PC-9 (cell line): ENCODE measurements around the gene NIP7. TPM values are rescaled to one million over a fixed set of nuclear protein-coding genes. Genes with fewer than 3 reads are reported as not detected.
"Not testable (repeated sequence)": the region's sequence is repeated elsewhere in the genome, so short reads cannot be mapped to it uniquely, and the experiment has no call there.

ENCODE experiments used
- BruUV-seq: library from RNA; stranded (reverse); fragments of 400-500 nt; replicated peaks from 2 replicates; lab custom pipeline; 2021; lab: Mats Ljungman, UMichigan
- CTCF ChIA-PET: fragments of 300-600 bp; sonication (Branson Sonifier 250); formaldehyde crosslinking; loops from one replicate; lab custom pipeline; 2022; ENCODE audit warnings: antibody characterized with exemption; lab: Charles Lee
- POLR2A ChIA-PET: fragments of 300-600 bp; sonication (Branson Sonifier 250); formaldehyde crosslinking; loops from one replicate; lab custom pipeline; 2022; ENCODE audit warnings: antibody characterized with exemption; ENCODE audit not compliant: unreplicated experiment; lab: Charles Lee
- DNase-seq, 2 experiments: peaks; one replicate each; pipeline versions ENCODE4 v3.0.0 to v3.0.0-alpha.2; 2015 to 2022; ENCODE audit warnings: mixed read lengths in 1 of 2
- H2AFZ ChIP-seq: fragments of 200-600 bp; sonication (generic); 2 replicates; pipeline ENCODE4 v1.8.1; 2017; ENCODE audit warnings: antibody characterized with exemption
- H3F3A ChIP-seq: fragments of 200-600 bp; sonication (generic); 2 replicates; pipeline ENCODE4 v1.8.1; 2017; ENCODE audit warnings: antibody characterized with exemption, mild to moderate bottlenecking, low read depth; ENCODE audit not compliant: insufficient read depth
- H3K27ac ChIP-seq: fragments of 200-600 bp; sonication (generic); 2 replicates; pipeline ENCODE4 v1.6.1; 2016; ENCODE audit warnings: mixed run types
- H3K27me3 ChIP-seq: fragments of 200-600 bp; sonication (generic); 2 replicates; pipeline ENCODE4 v1.6.1; 2016; ENCODE audit warnings: low read depth, mixed run types; ENCODE audit not compliant: insufficient read depth
- H3K36me3 ChIP-seq: fragments of 200-600 bp; sonication (generic); 2 replicates; pipeline ENCODE4 v1.6.1; 2016; ENCODE audit warnings: low read depth, mixed run types
- H3K4me1 ChIP-seq: fragments of 200-600 bp; sonication (generic); replicated peaks from 2 replicates; pipeline ENCODE4 v1.6.1; 2016; ENCODE audit warnings: mixed run types; ENCODE audit not compliant: insufficient read depth
- H3K4me2 ChIP-seq: fragments of 200-600 bp; sonication (generic); 2 replicates; pipeline ENCODE4 v1.6.1; 2017; ENCODE audit warnings: mixed run types
- H3K4me3 ChIP-seq: fragments of 200-600 bp; sonication (generic); 2 replicates; pipeline ENCODE4 v1.6.1; 2016; ENCODE audit warnings: mixed run types
- H3K79me2 ChIP-seq: fragments of 200-600 bp; sonication (generic); 2 replicates; pipeline ENCODE4 v1.6.1; 2017; ENCODE audit warnings: low read depth, mixed run types
- H3K9me2 ChIP-seq: fragments of 200-600 bp; sonication (generic); 2 replicates; pipeline ENCODE4 v1.8.1; 2017; ENCODE audit warnings: mild to moderate bottlenecking; ENCODE audit not compliant: insufficient read depth
- H3K9me3 ChIP-seq: fragments of 200-600 bp; sonication (generic); 2 replicates; pipeline ENCODE4 v1.8.1; 2016; ENCODE audit warnings: low read depth; ENCODE audit not compliant: insufficient read depth
- H4K20me1 ChIP-seq: fragments of 200-600 bp; sonication (generic); 2 replicates; pipeline ENCODE4 v1.8.1; 2017; ENCODE audit not compliant: insufficient read depth
- CTCF ChIP-seq: fragments of 200-600 bp; sonication (generic); conservative IDR thresholded peaks from 2 replicates; pipeline ENCODE4 v1.6.1; 2017; ENCODE audit warnings: mixed run types, antibody characterized with exemption, mild to moderate bottlenecking, moderate library complexity
- EZH2 ChIP-seq: fragments of 200-600 bp; sonication (generic); IDR thresholded peaks from 2 replicates; pipeline ENCODE4 v1.8.0; 2017; ENCODE audit warnings: antibody characterized with exemption, low read depth
- intact Hi-C: fragments of 100-400 bp; cut with micrococcal nuclease; formaldehyde crosslinking; loops from one replicate; pipeline ENCODE4 v1.10.0; 2022; ENCODE audit not compliant: unreplicated experiment
- total RNA-seq: library from RNA; stranded (reverse); gene quantifications from 2 replicates; pipeline ENCODE4 v1.2.3, GENCODE V29; 2021

NIP7 gene
- total RNA-seq, 1 experiment from 2014 or later = 23.6 TPM

- H3K36me3 ChIP-seq = peaks cover 5% of the 10 kb centered on the region
- no peak for TF ChIP-seq EZH2
- TF ChIP-seq CTCF = no peak
- H3K9me3 ChIP-seq = no peaks in the 10 kb centered on the region
- no peak for DNase-seq
- ChIA-PET POLR2A (no interaction called here), CTCF (no interaction called here)
- H3K27ac ChIP-seq = no peak within 1 kb of the TSS
- H4K20me1 ChIP-seq = no peaks in the 10 kb centered on the region
- H3F3A ChIP-seq = peaks cover 4% of the 10 kb centered on the region; the same call in 1 of the 2 replicates
- BruUV-seq = no TSS peak
- H3K9me2 ChIP-seq = no peaks in the 10 kb centered on the region
- H3K27me3 ChIP-seq = no peaks in the 10 kb centered on the region
- H2AFZ ChIP-seq = no peak within 1 kb of the TSS
- H3K4me1 ChIP-seq = no peaks in the 10 kb centered on the region
- no peak within 1 kb of the TSS for H3K4me3 ChIP-seq
- H3K4me2 ChIP-seq = no peak within 1 kb of the TSS
- intact Hi-C loops = no loop called here
- no peaks in the 10 kb centered on the region for H3K79me2 ChIP-seq
These were observed 11.9 kb downstream of the NIP7 start, which contains the start of gene TMED6 for GRCh38 chr16:69351309-69352027. TMED6 (minus strand) TSS chr16:69351786; CDS start chr16:69351753, 33 bp downstream.

- H3K9me3 ChIP-seq, H4K20me1 ChIP-seq, H3K79me2 ChIP-seq, H3K4me2 ChIP-seq, H2AFZ ChIP-seq, H3K27me3 ChIP-seq, H3K4me3 ChIP-seq, BruUV-seq, H3K4me1 ChIP-seq, H3K9me2 ChIP-seq, CTCF ChIA-PET, H3K27ac ChIP-seq, intact Hi-C loops: not testable (repeated sequence)
- peak in 1 of 2 experiments; percentile 9 for DNase-seq
- POLR2A ChIA-PET = interaction anchor here (0.6 kb wide), 1 partner anchor 29 kb away, joined by 3 read pairs; no protein-coding TSS in a partner anchor
- Histone ChIP-seq H3K36me3 (peaks cover 11% of the 10 kb centered on the region), H3F3A (peaks cover 19% of the 10 kb centered on the region; the same call in 1 of the 2 replicates)
These were observed 20.5 kb downstream of the NIP7 start for GRCh38 chr16:69360070-69360469.

- Histone ChIP-seq H3K27me3 (no peaks in the 10 kb centered on the region), H3K9me3 (no peaks in the 10 kb centered on the region), H3K27ac (no peak overlapping the region), H3K9me2 (no peaks in the 10 kb centered on the region), H3K4me1 (no peaks in the 10 kb centered on the region), H3K36me3 (peaks cover 24% of the 10 kb centered on the region; the same call in 1 of the 2 replicates), H3K4me2 (no peak overlapping the region), H3K79me2 (no peaks in the 10 kb centered on the region), H2AFZ (no peak overlapping the region), H4K20me1 (peaks cover 9% of the 10 kb centered on the region; the same call in 1 of the 2 replicates), H3K4me3 (no peak overlapping the region), H3F3A (peaks cover 15% of the 10 kb centered on the region; the same call in 1 of the 2 replicates)
- intact Hi-C loops = no loop called here
- TF ChIP-seq EZH2 (no peak), CTCF (no peak)
- POLR2A ChIA-PET = no interaction called here
- CTCF ChIA-PET = no interaction called here
- no TSS peak for BruUV-seq
- no peak for DNase-seq
These were observed 23.7 kb downstream of the NIP7 start for GRCh38 chr16:69363281-69363717.
